K562 (cell line): ENCODE results near the gene SLC25A48. TPM values are rescaled to one million over a fixed set of nuclear protein-coding genes. Genes with fewer than 3 reads are reported as not detected.

Experiments used
- ATAC-seq: fragments of 200-7000 bp; cut with Tn5 transposase; 3 replicates; pipeline ENCODE4 v1.9.1; 2020; ENCODE audit warnings: moderate library complexity
- BruUV-seq: library from RNA; stranded (reverse); fragments of 400-500 nt; replicated peaks from 2 replicates; lab custom pipeline; 2021; lab: Mats Ljungman, UMichigan
- CTCF ChIA-PET: fragments of 300-600 bp; formaldehyde crosslinking; extraction: SDS; loops from one replicate; lab custom pipeline; 2021; ENCODE audit warnings: low intra/inter-chr PET ratio; lab: Yijun Ruan, JAX
- POLR2A ChIA-PET: fragments of 300-600, 350-650 bp; sonication (Branson Sonifier 250); formaldehyde crosslinking; extraction: SDS; loops from one replicate; lab custom pipeline; 2021; ENCODE audit warnings: antibody characterized with exemption, inconsistent platforms; lab: Yijun Ruan, JAX
- DNase-seq, 4 experiments: peaks; one replicate each; pipeline versions ENCODE4 v3.0.0 to v3.0.0-alpha.2; 2011 to 2018; ENCODE audit warnings: low spot score in 3 of 4, mixed read lengths in 3 of 4; ENCODE audit errors: extremely low read depth in 1 of 4
- FAIRE-seq: peaks from 2 replicates; lab custom pipeline; 2011; peaks lifted over from hg19 to GRCh38; lab: Jason Lieb, UNC
- H2AFZ ChIP-seq: 2 replicates; pipeline ENCODE4 v1.6.0; 2011; ENCODE audit warnings: low read depth, low read length, control low read depth, inconsistent platforms
- H3K27ac ChIP-seq: fragments of 200-600 bp; 3 replicates; pipeline ENCODE4 v1.8.0; 2011; ENCODE audit warnings: low read depth, mild to moderate bottlenecking, control low read depth, inconsistent platforms, low read length, moderate library complexity, mixed read lengths; ENCODE audit errors: extremely low read depth
- H3K27me3 ChIP-seq, 2 experiments: fragments of 300-600 bp in 1 of 2; 2 replicates in 1 of 2; 3 replicates in 1 of 2; pipeline versions ENCODE4 v1.6.0 to v1.8.0; 2011; ENCODE audit warnings: inconsistent platforms in 2 of 2, low read length in 2 of 2, mild to moderate bottlenecking in 1 of 2, mixed read lengths in 1 of 2, moderate library complexity in 1 of 2; ENCODE audit not compliant: control insufficient read depth in 2 of 2, insufficient read depth in 2 of 2
- H3K36me3 ChIP-seq: fragments of 300-600 bp; 3 replicates; pipeline ENCODE4 v1.8.0; 2011; ENCODE audit warnings: mild to moderate bottlenecking, low read length, inconsistent platforms; ENCODE audit not compliant: control insufficient read depth, insufficient read depth
- H3K4me1 ChIP-seq, 2 experiments: fragments of 200-600 bp in 1 of 2; replicated peaks in 1 of 2; 2 replicates in 1 of 2; 3 replicates in 1 of 2; pipeline versions ENCODE4 v1.5.1 to v1.8.0; 2011; ENCODE audit warnings: inconsistent platforms in 2 of 2, low read length in 2 of 2, mild to moderate bottlenecking in 1 of 2, mixed read lengths in 1 of 2, moderate library complexity in 1 of 2; ENCODE audit not compliant: control insufficient read depth in 2 of 2, insufficient read depth in 2 of 2
- H3K4me2 ChIP-seq: 2 replicates; pipeline ENCODE4 v1.6.1; 2011; ENCODE audit warnings: low read length, control low read depth, inconsistent platforms, mixed read lengths; ENCODE audit not compliant: insufficient read depth
- H3K4me3 ChIP-seq: fragments of 200-600 bp; sonication (generic), shearing (Covaris generic); 2 replicates; pipeline ENCODE4 v1.5.1; 2016; ENCODE audit warnings: control low read depth, inconsistent platforms
- H3K79me2 ChIP-seq: fragments of 200-600 bp; 3 replicates; pipeline ENCODE4 v1.8.0; 2011; ENCODE audit warnings: low read length, inconsistent platforms; ENCODE audit not compliant: control insufficient read depth, insufficient read depth
- H3K9ac ChIP-seq, 2 experiments: 2 replicates each; pipeline versions ENCODE4 v1.6.0 to v1.6.1; 2011; ENCODE audit warnings: low read depth in 2 of 2, low read length in 2 of 2, control low read depth in 1 of 2, inconsistent platforms in 1 of 2, mild to moderate bottlenecking in 1 of 2, mixed read lengths in 1 of 2; ENCODE audit not compliant: insufficient read depth in 1 of 2
- H3K9me1 ChIP-seq: one replicate; pipeline ENCODE4 v1.6.0; 2011; ENCODE audit warnings: inconsistent platforms, mild to moderate bottlenecking, low read length, moderate library complexity; ENCODE audit not compliant: control insufficient read depth, insufficient read depth
- H3K9me3 ChIP-seq: replicated peaks from 2 replicates; pipeline ENCODE4 v1.5.1; 2011; ENCODE audit warnings: low read depth, low read length, inconsistent platforms; ENCODE audit not compliant: control insufficient read depth, insufficient read depth
- H4K20me1 ChIP-seq: replicated peaks from 2 replicates; pipeline ENCODE4 v1.6.1; 2011; ENCODE audit warnings: low read length, inconsistent platforms, mixed read lengths; ENCODE audit not compliant: control insufficient read depth, insufficient read depth
- CBX8 ChIP-seq: fragments of 200-600 bp; sonication (generic); IDR thresholded peaks from 2 replicates; pipeline ENCODE4 v1.6.1; 2012; ENCODE audit warnings: borderline replicate concordance, mixed run types, low read depth, mild to moderate bottlenecking, moderate library complexity, mixed read lengths, low read length, control low read depth, inconsistent platforms; ENCODE audit not compliant: poor library complexity, severe bottlenecking; ENCODE audit errors: extremely low read depth
- GTF2F1 ChIP-seq: IDR thresholded peaks from 2 replicates; pipeline ENCODE4 v1.6.1; 2011; ENCODE audit warnings: low read depth, low read length, improper control_type of control experiment
- KLF13 ChIP-seq: fragments of 450-650 bp; IDR thresholded peaks from 2 replicates; pipeline ENCODE4 v1.6.1; 2016; ENCODE audit warnings: missing genetic modification characterization, low read depth, mild to moderate bottlenecking, missing compliant biosample characterization, moderate library complexity, borderline replicate concordance
- NFATC3 ChIP-seq: fragments of 450-650 bp; IDR thresholded peaks from 2 replicates; pipeline ENCODE4 v1.6.1; 2017; ENCODE audit warnings: mild to moderate bottlenecking
- PHB2 ChIP-seq: fragments of 450-650 bp; IDR thresholded peaks from 2 replicates; pipeline ENCODE4 v1.6.1; 2017; ENCODE audit warnings: low read depth
- PHF8 ChIP-seq: fragments of 200-600 bp; sonication (generic); IDR thresholded peaks from 2 replicates; pipeline ENCODE4 v1.6.1; 2012; ENCODE audit warnings: mixed run types, mild to moderate bottlenecking, inconsistent platforms, low read length, moderate library complexity, borderline replicate concordance
- PHTF2 ChIP-seq: fragments of 250-450 bp; sonication (Bioruptor Pico); IDR thresholded peaks from 2 replicates; pipeline ENCODE4 v1.5.0; 2021; ENCODE audit warnings: mild to moderate bottlenecking
- POU5F1 ChIP-seq: fragments of 150-350 bp; IDR thresholded peaks from 2 replicates; pipeline ENCODE4 v1.6.1; 2014; ENCODE audit warnings: borderline replicate concordance, low read length, low read depth, mild to moderate bottlenecking; ENCODE audit not compliant: partially characterized antibody
- PRPF4 ChIP-seq: fragments of 200-400 bp; formaldehyde crosslinking; IDR thresholded peaks from one replicate; pipeline ENCODE4 v1.6.1; 2017; ENCODE audit warnings: low read length, low read depth, mild to moderate bottlenecking; ENCODE audit not compliant: insufficient read depth, poor library complexity, severe bottlenecking
- RBM22 ChIP-seq: fragments of 200-400 bp; formaldehyde crosslinking; IDR thresholded peaks from 2 replicates; pipeline ENCODE4 v1.6.1; 2018; ENCODE audit warnings: low read length, low read depth; ENCODE audit not compliant: poor library complexity, severe bottlenecking
- SMAD1 ChIP-seq: fragments of 150-350 bp; IDR thresholded peaks from 2 replicates; pipeline ENCODE4 v1.6.1; 2014; ENCODE audit warnings: low read length, low read depth; ENCODE audit not compliant: partially characterized antibody
- ZBTB9 ChIP-seq: fragments of 450-650 bp; formaldehyde crosslinking; IDR thresholded peaks from 2 replicates; pipeline ENCODE4 v1.4.0; 2020; ENCODE audit warnings: mild to moderate bottlenecking, moderate library complexity
- ZNF518B ChIP-seq: fragments of 250-450 bp; sonication (Bioruptor Pico); IDR thresholded peaks from 2 replicates; pipeline ENCODE4 v1.5.0; 2021; ENCODE audit warnings: mild to moderate bottlenecking, moderate library complexity
- WGBS: fragments of 100-300 bp; shearing (Covaris generic); methylation state at CpG from one replicate; pipeline ENCODE4 v1.1.6; 2016; ENCODE audit warnings: low coverage, mixed read lengths; ENCODE audit not compliant: insufficient coverage; ENCODE audit errors: missing lambda C conversion rate; 5-methylcytosine and 5-hydroxymethylcytosine counted together
- in situ Hi-C: fragments of 300-500 bp; cut with MboI; formaldehyde crosslinking; loops from 4 replicates; pipeline ENCODE4 v1.15.0; 2018; ENCODE audit warnings: inconsistent platforms, mixed read lengths
- intact Hi-C: fragments of 100-400 bp; cut with micrococcal nuclease; formaldehyde crosslinking; loops from 2 replicates; pipeline ENCODE4 v1.14.2; 2022
- polyA plus RNA-seq, 8 experiments: library from polyadenylated mRNA; depleted of rRNA in 4 of 8; stranded (reverse) in 5 of 8; unstranded in 3 of 8; fragments of >200 nt; fragmentation: Nextera tagmentation in 2 of 8; fragmentation: Illumina TruSeq in 1 of 8; extraction: Ambion mirVana in 2 of 8; extraction: Trizol in 1 of 8; gene quantifications; 2 replicates each; pipeline versions ENCODE4 v1.2.1 to v1.2.3, GENCODE V29; 2011 to 2014; ENCODE audit warnings: inconsistent platforms in 1 of 8, missing spikeins in 1 of 8
- total RNA-seq, 7 experiments: library from RNA; depleted of rRNA in 6 of 7; stranded (reverse); fragments of >200 nt in 6 of 7; fragmentation: Illumina TruSeq in 2 of 7; extraction: Trizol in 2 of 7; gene quantifications; 2 replicates each; pipeline versions ENCODE4 v1.2.1 to v1.2.3, GENCODE V29; 2011 to 2021; ENCODE audit warnings: low replicate concordance in 1 of 7

The SLC25A48 gene
- total and polyA plus RNA-seq, 9 of the 15 experiments (the other 6 are each of a cell fraction or from before 2014, with no cell fraction given) = 0.08 to 0.35 (median 0.23) TPM; not detected in 1

GRCh38 chr5:135842737-135843136 is 8.3 kb downstream of the SLC25A48 start:
- Histone ChIP-seq H3K4me3 (no peak overlapping the region), H3K36me3 (no peaks in the 10 kb centered on the region), H3K4me2 (no peak overlapping the region), H4K20me1 (no peaks in the 10 kb centered on the region), H3K27me3 (no peaks in the 10 kb centered on the region; a peak in 1 of 5 replicates), H3K9me1 (no peaks in the 10 kb centered on the region), H2AFZ (no peak overlapping the region), H3K79me2 (no peaks in the 10 kb centered on the region), H3K9me3 (no peaks in the 10 kb centered on the region), H3K27ac (no peak overlapping the region), H3K4me1 (no peaks in the 10 kb centered on the region), H3K9ac (no peak overlapping the region)
- FAIRE-seq = no peak
- ATAC-seq = no peak
- intact Hi-C loops = no loop called here
- ChIA-PET POLR2A (no interaction called here), CTCF (no interaction called here)
- BruUV-seq = no TSS peak
- DNase-seq = no peak
- 0% methylated on average over 4 of the region's 4 CpGs for WGBS
- in situ Hi-C loops = no loop called here
- TF ChIP-seq POU5F1 (no peak), SMAD1 (no peak), PRPF4 (no peak), ZBTB9 (CRISPR knock-in tag) (no peak), KLF13 (no peak), NFATC3 (no peak), CBX8 (no peak), GTF2F1 (no peak), PHTF2 (CRISPR knock-in tag) (no peak), ZNF518B (CRISPR knock-in tag) (no peak), PHB2 (no peak), PHF8 (no peak), RBM22 (no peak)
